ENCODE results near the gene KRTAP10-7.
"Not testable (repeated sequence)": the region's sequence is repeated elsewhere in the genome, so short reads cannot be mapped to it uniquely, and the experiment has no call there.

Gene KRTAP10-7

DNA sequence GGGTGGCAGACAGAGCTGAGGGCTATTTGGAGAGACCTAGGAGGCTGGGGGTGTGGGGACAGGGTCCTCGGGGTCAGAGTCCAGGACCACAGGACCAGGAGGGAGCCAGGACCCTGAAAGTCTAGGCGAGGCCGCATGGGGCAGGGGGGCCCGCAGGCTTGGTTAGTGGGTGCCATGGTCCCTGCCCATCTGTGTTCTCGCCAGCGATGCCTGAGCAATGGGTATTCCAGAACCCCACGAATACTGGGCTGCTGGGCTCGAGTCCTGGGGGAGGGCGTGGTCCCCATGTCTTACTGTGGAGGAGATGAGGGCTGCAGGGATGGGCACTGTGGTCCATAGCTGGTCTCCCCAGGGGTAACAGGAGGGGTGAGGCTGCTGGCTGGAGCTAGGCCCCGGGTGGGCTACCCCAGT is 10.1 kb upstream of the KRTAP10-7 start:
- no peak for DNase-seq (ENCODE audit: low read depth in 1 of 2, low spot score in 1 of 2)

DNA sequence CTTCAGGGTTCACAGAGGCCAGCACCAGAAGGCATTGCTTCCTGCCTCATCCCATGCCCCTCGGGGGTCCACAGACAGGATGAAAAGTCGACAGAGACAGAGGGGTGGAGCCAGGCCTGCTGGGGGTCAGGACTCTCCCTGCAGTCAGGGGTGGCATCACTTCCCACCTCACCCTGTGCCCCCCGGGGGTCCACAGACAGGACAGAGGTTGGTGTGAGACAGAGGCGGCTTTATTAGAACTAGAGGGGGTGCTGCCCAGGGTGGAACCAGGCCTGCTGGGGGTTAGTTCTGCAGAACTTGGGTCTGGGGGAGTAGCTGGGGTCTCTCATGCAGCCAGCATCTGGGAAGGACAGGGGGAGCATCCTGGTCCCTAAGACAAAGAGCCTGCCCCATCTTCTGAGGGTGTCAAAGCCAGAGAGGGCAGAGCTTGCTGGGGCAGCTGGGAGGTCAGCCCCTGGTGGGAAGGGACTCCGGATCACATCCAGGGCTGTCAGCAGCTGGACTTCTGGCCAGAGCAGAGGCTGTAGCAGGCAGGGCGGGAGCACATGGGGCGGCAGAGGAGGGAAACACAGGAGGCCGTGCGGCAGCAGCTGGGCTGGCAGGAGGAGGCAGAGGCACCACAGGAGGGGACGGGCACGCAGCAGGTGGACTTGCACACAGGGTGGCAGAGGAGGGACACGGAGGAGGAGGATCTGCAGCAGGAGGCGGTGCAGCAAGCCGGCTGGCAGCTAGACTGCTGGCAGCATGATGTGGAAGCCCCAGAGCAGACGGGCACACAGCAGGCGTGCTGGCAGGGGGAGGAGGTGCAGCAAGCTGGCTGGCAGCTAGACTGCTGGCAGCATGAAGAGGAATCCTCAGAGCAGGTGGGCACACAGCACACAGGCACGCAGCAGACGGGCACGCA is 9.2 kb upstream of the KRTAP10-7 start:
- DNase-seq (ENCODE audit: low read depth in 1 of 2, low spot score in 1 of 2): not testable (repeated sequence)

DNA sequence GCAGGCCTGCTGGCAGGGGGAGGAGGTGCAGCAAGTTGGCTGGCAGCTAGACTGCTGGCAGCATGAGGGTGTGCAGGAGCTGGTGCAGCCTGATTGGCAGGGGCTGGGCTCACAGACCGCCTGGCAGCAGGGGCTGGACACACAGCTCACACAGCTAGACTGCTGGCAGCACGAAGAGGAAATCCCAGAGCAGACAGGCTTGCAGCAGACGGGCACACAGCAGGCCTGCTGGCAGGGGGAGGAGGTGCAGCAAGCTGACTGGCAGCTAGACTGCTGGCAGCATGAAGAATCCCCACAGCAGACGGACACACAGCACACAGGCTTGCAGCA is 8.6 kb upstream of the KRTAP10-7 start:
- not testable (repeated sequence) for DNase-seq (ENCODE audit: low read depth in 1 of 2, low spot score in 1 of 2)

DNA sequence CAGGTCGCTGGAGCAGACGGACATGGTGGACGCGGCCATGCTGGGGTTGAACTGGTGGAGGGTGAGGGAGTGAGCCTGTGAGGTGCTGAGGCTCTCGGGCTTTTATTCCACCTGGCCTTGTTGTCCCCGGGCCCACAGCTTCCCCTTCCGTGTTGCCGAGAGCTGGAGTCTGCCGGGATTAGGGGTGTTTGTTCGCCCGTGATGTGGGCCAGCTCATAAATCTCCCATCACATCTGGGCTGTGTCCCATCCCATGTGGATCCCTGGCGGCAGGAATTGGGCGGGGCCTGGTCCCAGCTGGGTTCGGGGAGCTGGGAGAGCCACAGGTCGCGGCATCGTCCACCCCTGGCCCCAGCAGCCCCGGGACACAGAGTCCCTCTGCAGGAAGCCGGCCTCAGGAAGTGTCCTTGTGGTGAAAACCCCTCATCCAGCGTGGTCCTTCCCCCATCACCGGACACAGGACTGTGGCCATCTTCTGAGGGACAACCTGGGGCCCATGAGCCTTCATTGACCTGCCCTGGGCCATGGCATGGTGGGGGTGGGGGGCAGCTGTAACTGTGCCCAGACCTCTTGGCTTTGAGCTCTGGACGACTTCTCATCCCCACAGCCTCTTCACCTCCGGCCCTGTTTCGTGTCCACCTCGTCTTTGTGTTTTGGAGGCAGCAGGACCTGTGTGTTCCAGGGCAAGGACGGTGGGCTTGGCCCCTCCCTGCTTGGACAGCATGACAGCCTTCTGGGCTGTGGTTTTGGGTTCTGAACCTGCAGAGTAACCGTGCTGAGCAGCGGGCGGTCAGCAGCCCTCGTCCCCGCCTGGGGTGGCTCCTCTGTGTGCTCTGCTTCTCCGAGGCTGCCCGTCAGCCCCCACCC is 7.7 kb upstream of the KRTAP10-7 start, which contains the start of gene KRTAP10-6:
Gene KRTAP10-6, minus strand, starts transcription at position 60 of the 866 bp plus-strand sequence. Its CDS starts 21 bp downstream, at position 39.
- DNase-seq (ENCODE audit: low read depth in 1 of 2, low spot score in 1 of 2): no peak

DNA sequence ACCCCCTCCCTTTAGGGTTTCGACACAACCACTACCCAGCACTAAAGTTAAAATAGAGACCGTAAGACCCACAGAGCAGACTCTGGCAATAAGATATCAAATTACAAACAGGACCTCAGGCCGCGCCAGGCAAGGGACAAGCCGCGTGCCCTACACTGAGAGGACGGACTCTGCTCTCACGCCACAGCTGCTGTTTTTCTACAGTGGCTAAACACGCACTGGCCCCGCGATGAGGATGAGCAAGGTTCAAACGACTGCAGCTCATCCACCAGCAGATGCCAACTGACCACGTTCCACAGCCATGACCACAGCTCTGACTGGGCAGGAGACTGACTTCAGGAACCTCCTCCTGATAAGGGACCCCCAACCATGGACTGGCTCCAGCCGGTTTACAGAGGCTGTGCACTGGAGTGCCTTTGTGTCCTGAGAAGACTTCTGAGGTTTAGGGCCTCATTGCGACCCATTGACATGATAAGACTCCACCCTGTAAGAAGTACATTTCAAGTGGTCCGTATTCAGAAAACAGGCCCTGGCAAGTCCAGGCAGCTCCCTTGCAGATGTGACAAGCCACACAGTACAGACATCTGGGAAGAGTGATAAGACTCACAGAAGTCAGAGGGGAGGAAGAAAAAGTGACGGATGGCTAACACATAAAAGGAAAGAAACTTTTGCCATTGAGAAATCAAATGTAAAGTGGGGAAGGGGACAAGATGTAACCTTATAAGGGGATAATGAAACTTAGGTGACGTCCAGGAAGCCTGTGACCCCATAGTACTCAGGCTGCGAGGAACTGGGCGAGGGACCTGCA is 6.6 kb upstream of the KRTAP10-7 start:
- DNase-seq (ENCODE audit: low read depth in 1 of 2, low spot score in 1 of 2): no peak

DNA sequence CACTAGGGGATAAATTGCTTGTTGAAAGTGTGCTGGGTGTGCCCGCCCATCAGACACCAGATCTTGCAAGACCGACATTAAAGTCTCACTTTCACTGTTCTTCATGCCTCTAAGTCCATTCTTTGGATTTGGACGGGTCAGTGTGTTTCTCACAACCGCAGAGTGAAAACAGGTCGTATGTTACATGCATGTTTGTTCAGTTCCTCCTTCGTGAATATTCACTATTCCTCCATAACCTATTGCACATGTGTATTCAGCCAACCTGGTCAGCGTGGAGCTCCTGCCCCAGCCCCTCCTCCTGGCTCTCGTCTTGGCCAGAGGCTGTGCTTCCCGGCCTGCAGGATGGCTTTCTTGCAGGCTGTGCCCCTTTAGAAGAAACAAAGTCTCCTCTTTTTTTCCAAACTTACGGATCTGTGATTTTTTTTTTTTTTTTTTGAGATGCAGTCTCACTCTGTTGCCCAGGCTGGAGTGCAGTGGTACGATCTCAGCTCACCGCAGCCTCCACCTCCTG is 5.9 kb upstream of the KRTAP10-7 start:
- no peak for DNase-seq (ENCODE audit: low read depth in 1 of 2, low spot score in 1 of 2)

DNA sequence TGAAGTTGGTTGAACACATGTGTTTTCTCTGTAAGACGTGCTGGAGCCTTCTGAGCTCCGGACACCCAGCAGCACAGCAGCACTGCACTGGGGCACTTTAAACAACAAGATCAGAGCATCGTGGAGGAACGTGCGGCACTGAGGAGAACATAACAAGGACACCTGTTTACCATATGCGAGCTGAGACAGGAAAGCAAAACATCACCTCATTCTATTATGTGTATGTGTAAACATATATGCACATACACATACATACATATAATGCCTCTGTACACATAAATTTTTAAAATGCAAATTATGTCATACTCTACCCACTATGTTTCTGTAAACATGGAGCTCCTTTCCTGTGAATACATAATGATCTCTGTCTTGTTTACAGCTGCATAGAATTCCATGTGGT is 4.9 kb upstream of the KRTAP10-7 start:
- no peak for DNase-seq (ENCODE audit: low read depth in 1 of 2, low spot score in 1 of 2)

DNA sequence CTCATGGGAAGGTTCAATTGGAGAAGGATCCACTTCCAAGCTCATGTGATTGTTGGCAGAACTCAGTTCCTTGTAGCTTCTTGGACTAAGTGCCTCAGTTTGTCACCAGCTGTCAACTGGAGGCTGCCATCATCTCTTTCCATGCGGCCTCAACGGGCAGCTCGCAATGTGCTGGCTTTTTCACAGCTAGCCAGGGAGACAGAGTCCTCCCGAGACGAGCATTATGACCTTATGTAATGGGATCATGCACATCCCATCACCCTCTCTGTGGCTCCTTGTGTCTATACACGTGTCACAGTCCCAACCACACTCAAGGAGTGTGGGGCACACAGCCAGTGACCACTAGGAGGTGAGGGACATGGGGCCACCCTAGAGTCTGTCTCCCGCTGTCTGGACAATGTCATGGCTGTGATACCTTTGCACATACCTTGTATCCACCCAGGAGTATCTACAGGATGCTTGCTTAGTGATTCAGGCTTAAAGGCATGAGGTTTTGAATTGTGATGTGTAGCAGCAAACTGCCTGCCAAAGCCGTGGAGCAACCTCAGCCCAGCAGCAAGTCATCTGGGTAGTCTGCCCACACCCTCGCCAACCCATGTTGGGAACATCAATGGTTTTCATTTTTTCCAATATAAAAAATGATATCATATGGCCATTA is 4.2 kb upstream of the KRTAP10-7 start:
- DNase-seq (ENCODE audit: low read depth in 1 of 2, low spot score in 1 of 2): no peak

DNA sequence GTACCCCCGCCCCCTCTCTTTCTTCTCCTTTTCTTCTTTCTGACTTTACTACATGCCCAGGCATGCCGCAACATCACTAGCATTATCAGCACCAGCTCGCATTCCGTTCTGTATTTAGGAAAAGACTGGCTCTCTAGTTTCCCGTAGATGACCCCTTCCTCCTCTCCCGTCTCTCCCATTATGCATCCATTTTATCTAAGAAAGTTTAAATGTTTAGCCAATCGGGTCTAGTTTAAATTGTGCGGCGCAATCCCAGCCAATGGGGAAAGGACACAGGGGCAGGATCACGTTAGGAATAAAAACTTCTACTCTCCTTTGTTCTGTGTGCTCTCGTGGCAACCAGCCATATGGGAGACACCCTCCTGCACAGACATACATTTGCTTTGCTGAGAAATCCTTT is 2.3 kb upstream of the KRTAP10-7 start:
- DNase-seq (ENCODE audit: low read depth in 1 of 2, low spot score in 1 of 2): no peak

DNA sequence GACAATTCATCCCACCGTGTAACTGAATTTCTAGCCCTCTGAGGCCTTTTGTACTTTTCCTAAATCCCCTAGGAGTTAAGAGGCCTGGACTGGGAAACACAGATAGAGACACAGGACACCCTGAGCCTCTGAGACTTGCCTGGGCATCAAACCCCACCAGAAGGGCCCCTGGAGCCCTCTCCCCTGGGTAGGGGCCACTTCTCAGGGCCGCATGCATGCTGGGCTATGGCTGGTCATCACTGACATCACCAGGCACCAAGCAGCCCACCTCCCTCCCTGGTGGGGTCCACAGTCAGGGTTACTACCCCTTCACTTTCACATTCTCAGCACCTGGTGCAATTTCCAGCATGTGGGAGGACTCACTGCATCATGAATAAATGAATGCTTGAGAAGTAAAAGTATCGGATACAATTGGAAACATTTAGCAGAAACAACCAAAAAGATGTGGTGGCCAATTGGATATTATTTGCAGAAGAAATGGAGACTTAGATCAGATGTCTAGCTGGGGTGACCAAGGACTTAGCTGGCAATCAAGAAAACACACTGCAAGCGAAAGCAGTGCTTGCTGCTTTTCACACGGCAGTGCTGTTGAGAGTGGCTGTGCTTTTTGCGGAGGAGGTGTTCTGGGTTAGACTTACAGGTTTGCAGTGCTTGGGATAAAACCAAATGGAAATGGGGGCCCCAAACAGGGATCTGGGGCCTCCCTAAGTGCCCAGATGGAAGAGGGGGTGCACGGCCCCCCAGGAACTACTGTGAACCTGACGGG is 950 bp upstream of the KRTAP10-7 start:
- DNase-seq (ENCODE audit: low read depth in 1 of 2, low spot score in 1 of 2): no peak

DNA sequence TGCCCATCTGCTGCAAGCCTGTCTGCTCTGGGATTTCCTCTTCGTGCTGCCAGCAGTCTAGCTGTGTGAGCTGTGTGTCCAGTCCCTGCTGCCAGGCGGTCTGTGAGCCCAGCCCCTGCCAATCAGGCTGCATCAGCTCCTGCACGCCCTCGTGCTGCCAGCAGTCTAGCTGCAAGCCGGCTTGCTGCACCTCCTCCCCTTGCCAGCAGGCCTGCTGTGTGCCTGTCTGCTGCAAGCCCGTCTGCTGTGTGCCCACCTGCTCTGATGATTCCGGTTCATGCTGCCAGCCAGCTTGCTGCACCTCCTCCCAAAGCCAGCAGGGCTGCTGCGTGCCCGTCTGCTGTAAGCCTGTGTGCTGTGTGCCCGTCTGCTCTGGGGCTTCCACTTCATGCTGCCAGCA is 694 bp downstream of the KRTAP10-7 start:
- not testable (repeated sequence) for DNase-seq (ENCODE audit: low read depth in 1 of 2, low spot score in 1 of 2)

DNA sequence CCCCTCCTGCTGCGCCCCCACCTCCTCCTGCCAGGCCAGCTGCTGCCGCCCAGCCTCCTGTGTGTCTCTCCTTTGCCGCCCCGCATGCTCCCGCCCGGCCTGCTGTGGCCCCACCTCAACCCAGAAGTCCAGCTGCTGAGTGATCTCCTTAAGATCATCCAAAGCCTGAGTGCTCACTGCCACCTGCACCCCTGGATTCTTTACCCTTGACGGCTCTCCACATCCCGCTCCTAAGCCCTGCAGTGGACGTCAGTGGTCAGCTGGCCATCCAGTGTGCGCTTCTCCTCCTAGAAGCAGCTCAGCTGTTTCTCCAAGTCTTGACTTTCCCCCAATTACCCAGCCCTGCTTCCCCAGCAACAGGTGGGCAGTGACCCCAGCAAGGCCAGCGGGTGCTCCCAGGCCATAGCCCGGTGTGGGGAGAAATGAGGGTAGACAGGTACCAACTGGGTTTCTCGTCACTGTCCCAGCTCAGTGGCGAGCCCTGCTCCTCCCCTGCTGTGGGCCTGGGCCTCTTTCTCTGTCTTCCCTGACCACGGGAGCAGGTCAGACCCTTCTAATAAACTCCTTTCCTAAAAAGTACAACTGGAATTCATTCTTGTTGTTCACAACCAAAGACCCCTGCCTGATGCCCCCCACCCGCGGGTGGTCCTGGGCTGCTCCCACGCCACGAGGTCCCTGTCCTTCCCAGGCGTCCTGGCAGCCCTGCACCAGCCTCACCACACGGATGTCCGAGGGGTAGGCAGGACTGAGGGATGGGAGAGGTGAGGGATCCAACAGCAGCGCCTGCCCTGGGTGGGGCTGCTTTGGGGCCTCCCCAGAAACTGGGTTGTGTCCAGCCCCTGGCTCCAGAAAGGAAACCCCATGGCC is 1.4 kb downstream of the KRTAP10-7 start:
- DNase-seq (ENCODE audit: low read depth in 1 of 2, low spot score in 1 of 2): no peak

DNA sequence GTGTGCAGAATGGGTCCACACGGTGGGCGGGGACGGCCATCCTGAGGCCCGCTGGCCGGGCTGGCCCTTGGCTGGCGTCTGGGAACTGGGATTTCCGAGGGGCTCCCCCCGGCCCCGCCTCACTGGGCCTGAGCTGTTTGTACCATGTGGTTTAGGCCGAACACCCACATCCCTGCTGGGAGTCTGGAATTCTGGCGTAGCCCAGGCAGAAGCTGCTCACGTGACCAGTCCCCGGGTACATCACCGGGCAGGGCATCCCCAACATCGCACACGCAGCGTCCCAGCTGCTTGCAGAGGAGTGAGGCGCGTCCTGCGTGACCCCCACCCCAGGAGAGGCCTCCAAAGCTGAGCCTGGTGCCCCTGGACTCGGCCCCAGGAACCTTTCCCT is 2.1 kb downstream of the KRTAP10-7 start:
- DNase-seq (ENCODE audit: low read depth in 1 of 2, low spot score in 1 of 2): no peak

DNA sequence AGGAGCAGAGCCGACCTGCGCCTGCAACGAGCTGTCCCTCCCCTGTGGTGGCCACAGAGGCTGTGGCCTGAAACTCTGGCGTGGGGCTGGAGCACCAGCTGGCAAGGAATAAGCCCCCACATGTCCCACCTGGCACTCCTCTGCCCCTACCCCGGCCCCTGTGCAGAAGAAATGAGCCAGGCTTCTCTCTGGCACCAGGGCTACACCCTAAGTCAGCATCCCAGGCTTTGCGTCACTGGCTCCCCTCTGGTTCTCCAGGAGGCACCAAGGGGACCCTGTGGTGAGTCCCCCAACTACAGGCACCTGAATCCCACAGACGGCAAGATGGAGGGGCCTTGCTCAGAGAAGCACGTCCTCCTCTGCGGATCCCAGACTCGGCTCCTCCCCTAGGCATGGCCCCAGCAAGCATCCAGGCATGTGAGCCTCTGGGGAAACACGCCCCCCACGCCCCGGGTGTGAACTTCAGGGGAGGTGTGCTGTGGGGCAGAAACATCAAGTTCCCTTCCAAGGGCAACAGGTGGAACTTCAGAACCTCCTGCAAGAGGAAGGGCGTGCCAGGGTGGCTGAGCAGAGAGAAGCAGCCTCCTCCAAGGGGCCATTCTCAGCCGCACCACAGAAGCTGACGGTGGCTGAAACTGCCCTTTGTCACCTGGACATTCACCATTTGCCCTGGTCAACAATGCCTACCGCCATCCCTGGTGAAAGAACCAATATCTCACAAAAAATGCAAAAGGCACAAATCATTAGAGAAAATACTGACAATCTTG is 2.9 kb downstream of the KRTAP10-7 start:
- no peak for DNase-seq (ENCODE audit: low read depth in 1 of 2, low spot score in 1 of 2)

DNA sequence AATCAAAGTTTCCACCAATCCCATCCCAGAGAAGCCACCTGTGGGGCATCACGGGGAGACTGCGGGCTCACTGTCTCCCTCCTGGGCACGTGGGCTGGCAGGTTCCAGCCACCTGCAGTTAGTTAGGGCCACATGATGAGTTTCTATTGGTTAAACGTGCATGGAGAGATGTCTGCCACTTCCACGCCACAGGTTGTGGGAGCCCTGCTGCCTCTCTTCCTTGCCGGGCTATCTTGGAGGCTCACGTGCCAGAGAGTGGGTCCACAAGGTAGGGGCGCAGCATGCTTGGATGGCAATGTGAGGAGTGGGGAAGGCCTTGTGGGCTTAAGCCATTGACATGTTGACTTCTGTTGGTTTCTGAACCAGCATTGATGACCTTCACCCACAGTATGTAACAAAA is 3.5 kb downstream of the KRTAP10-7 start:
- no peak for DNase-seq (ENCODE audit: low read depth in 1 of 2, low spot score in 1 of 2)

DNA sequence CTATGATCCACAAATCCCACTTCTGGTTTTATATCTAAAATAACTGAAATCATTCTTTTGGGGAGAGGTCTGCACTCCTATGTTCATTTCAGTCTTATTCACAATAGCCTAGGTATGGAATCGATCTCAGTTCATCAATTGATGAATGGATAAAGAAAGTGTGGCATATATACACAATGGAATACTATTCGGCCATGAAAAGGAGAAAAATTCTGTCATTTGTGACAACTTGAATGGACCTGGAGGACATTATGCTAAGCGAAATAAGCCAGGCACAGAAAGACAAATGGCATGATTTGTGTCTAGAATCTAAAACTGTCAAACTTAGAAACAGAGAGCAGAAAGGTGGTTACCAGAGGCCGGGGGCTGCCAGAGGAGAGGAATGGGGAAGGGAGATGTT is 6.1 kb downstream of the KRTAP10-7 start:
- no peak for DNase-seq (ENCODE audit: low read depth in 1 of 2, low spot score in 1 of 2)

DNA sequence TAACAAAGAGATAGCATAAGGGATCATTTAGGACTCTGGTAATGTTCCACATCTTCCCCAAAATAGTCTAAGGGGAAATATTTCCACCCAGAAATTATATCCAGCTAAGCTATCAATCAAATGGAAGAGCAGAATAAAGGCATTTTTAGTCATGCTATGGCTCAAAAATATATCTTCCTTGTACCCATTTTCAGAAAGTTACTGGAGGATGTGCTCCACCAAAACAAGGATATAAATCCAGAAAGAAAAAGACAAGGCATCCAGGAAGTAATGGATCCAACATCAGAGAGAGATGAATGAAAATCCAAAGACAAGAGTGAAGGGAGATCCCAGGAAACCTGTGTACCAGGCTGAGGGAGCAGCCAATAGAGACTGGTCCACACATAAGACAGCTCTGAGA is 8.8 kb downstream of the KRTAP10-7 start:
- DNase-seq (ENCODE audit: low read depth in 1 of 2, low spot score in 1 of 2): no peak

Data from stimulated activated CD4-positive, alpha-beta T cell treated with anti-CD3 and anti-CD28 coated beads, Interleukin-15, amount 100 ng/mL, for 1 hour (primary cell).